ENCODE data around the gene ASCC3. TPM values are rescaled to one million over a fixed set of nuclear protein-coding genes. Genes with fewer than 3 reads are reported as not detected.

The ASCC3 gene
- total RNA-seq, 1 donor from 2014 or later, result 76.7 TPM

- intact Hi-C loops (cut with micrococcal nuclease), result no loop called here
These were observed 413.0 kb downstream of the ASCC3 start for GRCh38 chr6:100468016-100468622.

- intact Hi-C loops (cut with micrococcal nuclease), result no loop called here
These were observed 413.8 kb downstream of the ASCC3 start for GRCh38 chr6:100467129-100468015.

GRCh38 chr6:100466410-100467128 is 414.6 kb downstream of the ASCC3 start:
- intact Hi-C loops (cut with micrococcal nuclease), result loop anchor here (1.0 kb wide), 1 partner anchor 12 kb away; no protein-coding TSS in a partner anchor

- intact Hi-C loops (cut with micrococcal nuclease), result loop anchor here (1.0 kb wide), 2 partner anchors 12 to 19 kb away; no protein-coding TSS in a partner anchor
These were observed 415.3 kb downstream of the ASCC3 start for GRCh38 chr6:100465701-100466409.

GRCh38 chr6:100464903-100465700 is 416.0 kb downstream of the ASCC3 start, which contains the start of gene SIM1:
Gene SIM1 (minus strand): TSS chr6:100464921. CDS start chr6:100463468, 1,453 bp downstream.
- intact Hi-C loops (cut with micrococcal nuclease), result loop anchor here (1.0 to 5.0 kb wide), 4 partner anchors 18 to 1633 kb away; partner anchors contain the start of gene POU3F2

GRCh38 chr6:100464162-100464851 is 416.8 kb downstream of the ASCC3 start:
- intact Hi-C loops (cut with micrococcal nuclease), result loop anchor here (5.0 kb wide), 3 partner anchors 292 to 1632 kb away; partner anchors contain the start of gene POU3F2

GRCh38 chr6:100463630-100464161 is 417.4 kb downstream of the ASCC3 start:
- intact Hi-C loops (cut with micrococcal nuclease), result loop anchor here (2.0 to 5.0 kb wide), 4 partner anchors 291 to 1631 kb away; partner anchors contain the start of gene POU3F2

GRCh38 chr6:100462706-100463629 is 418.2 kb downstream of the ASCC3 start:
- intact Hi-C loops (cut with micrococcal nuclease), result loop anchor here (2.0 to 5.0 kb wide), 4 partner anchors 291 to 1631 kb away; partner anchors contain the start of gene POU3F2

- intact Hi-C loops (cut with micrococcal nuclease), result loop anchor here (2.0 to 5.0 kb wide), 4 partner anchors 290 to 1630 kb away; partner anchors contain the start of gene POU3F2
These were observed 419.0 kb downstream of the ASCC3 start for GRCh38 chr6:100461917-100462705.

- intact Hi-C loops (cut with micrococcal nuclease), result loop anchor here (5.0 kb wide), 3 partner anchors 289 to 1629 kb away; partner anchors contain the start of gene POU3F2
These were observed 419.7 kb downstream of the ASCC3 start for GRCh38 chr6:100461278-100461916.

- intact Hi-C loops (cut with micrococcal nuclease), result loop anchor here (5.0 kb wide), 3 partner anchors 288 to 1628 kb away; partner anchors contain the start of gene POU3F2
These were observed 420.4 kb downstream of the ASCC3 start for GRCh38 chr6:100460650-100461204.

- intact Hi-C loops (cut with micrococcal nuclease), result loop anchor here (5.0 kb wide), 3 partner anchors 287 to 1627 kb away; partner anchors contain the start of gene POU3F2
These were observed 421.4 kb downstream of the ASCC3 start for GRCh38 chr6:100459592-100460184.

GRCh38 chr6:100458841-100459591 is 422.1 kb downstream of the ASCC3 start:
- intact Hi-C loops (cut with micrococcal nuclease), result no loop called here

All from T-helper 1 cell treated with Interleukin-12 subunit alpha and Interleukin-12 subunit beta and Interleukin-4 antibody, amounts not matched to agents 30 ng/mL and 1 ng/mL, for 36 hours (primary cell).